Lung (tissue), 12 donors: Measurements from ENCODE around the gene SHISA8. TPM values are rescaled to one million over a fixed set of nuclear protein-coding genes. Genes with fewer than 3 reads are reported as not detected.

Source experiments
- ATAC-seq: fragments of 200-7000 bp; cut with Tn5 transposase; one replicate; pipeline ENCODE4 v1.9.1; 2020; ENCODE audit warnings: moderate number of reproducible peaks; ENCODE audit not compliant: insufficient read depth, low FRiP score
- DNase-seq, 3 donors: peaks; one replicate each; pipeline ENCODE4 v3.0.0-alpha.2; 2013 to 2017
- H3K27ac ChIP-seq, 2 donors: one replicate each; pipeline ENCODE4 v1.5.1; 2013; ENCODE audit warnings: mild to moderate bottlenecking in 2 of 2, moderate library complexity in 2 of 2, control low read depth in 1 of 2, inconsistent platforms in 1 of 2, low read depth in 1 of 2, low read length in 1 of 2
- H3K27me3 ChIP-seq, 3 donors: one replicate each; pipeline ENCODE4 v1.5.1; 2013; ENCODE audit warnings: low read length in 2 of 3; ENCODE audit not compliant: control insufficient read depth in 3 of 3, insufficient read depth in 3 of 3
- H3K36me3 ChIP-seq, 4 donors: one replicate each; pipeline ENCODE4 v1.5.1; 2013; ENCODE audit warnings: low read length in 4 of 4, mild to moderate bottlenecking in 1 of 4, moderate library complexity in 1 of 4; ENCODE audit not compliant: control insufficient read depth in 4 of 4, insufficient read depth in 4 of 4
- H3K4me1 ChIP-seq, 5 donors: one replicate each; pipeline ENCODE4 v1.5.1; 2013; ENCODE audit warnings: low read length in 5 of 5, mild to moderate bottlenecking in 2 of 5, moderate library complexity in 1 of 5; ENCODE audit not compliant: control insufficient read depth in 5 of 5, insufficient read depth in 5 of 5
- H3K4me3 ChIP-seq: one replicate; pipeline ENCODE4 v1.5.1; 2013; ENCODE audit warnings: mild to moderate bottlenecking, control low read depth, moderate library complexity
- H3K9ac ChIP-seq, 2 donors: one replicate each; pipeline ENCODE4 v1.5.1; 2013; ENCODE audit warnings: low read length in 2 of 2, control low read depth in 1 of 2; ENCODE audit not compliant: insufficient read depth in 1 of 2
- H3K9me3 ChIP-seq, 4 donors: one replicate each; pipeline ENCODE4 v1.5.1; 2013; ENCODE audit warnings: low read length in 3 of 4, mild to moderate bottlenecking in 1 of 4, moderate library complexity in 1 of 4; ENCODE audit not compliant: control insufficient read depth in 4 of 4, insufficient read depth in 3 of 4
- CTCF ChIP-seq: IDR thresholded peaks from 2 replicates; pipeline ENCODE4 v1.5.1; 2012; ENCODE audit warnings: mild to moderate bottlenecking; ENCODE audit errors: control extremely low read depth, extremely low read depth
- WGBS, 2 donors: extraction: QIAGEN DNeasy Blood & Tissue Kit; methylation state at CpG; one replicate each; pipeline ENCODE4 v1.1.7; 2013; 5-methylcytosine and 5-hydroxymethylcytosine counted together
- polyA plus RNA-seq, 2 donors: library from polyadenylated mRNA; stranded (reverse); fragments of 200-250 nt; gene quantifications; one replicate each; pipeline ENCODE4 v1.2.1, GENCODE V29; 2013
- total RNA-seq, 2 donors: library from RNA; depleted of rRNA in 1 of 2; stranded (reverse); fragments of >200 nt in 1 of 2; gene quantifications; one replicate each; pipeline ENCODE4 v1.2.1, GENCODE V29; 2014 to 2021
- donor health status: control.
- donor health status: control.
- donor health status: Bipolar disorder and iron deficiency.
- donor health status: healthy.
- donor health status: DM: yes; HTN: yes; CAD: no.

SHISA8 gene
- total and polyA plus RNA-seq, 4 donors = 0.02 to 0.34 TPM; not detected in 2

GRCh38 chr22:41893591-41894375, 21.1 kb downstream of the SHISA8 start:
- WGBS, 2 donors = 88 to 94% methylated on average over 7 of the region's 7 CpGs
- H3K27ac ChIP-seq = peak overlapping the region in 1 of 2 donors; percentile 22
- DNase-seq (no peak), ATAC-seq (no peak)
- H3K9ac ChIP-seq = no peak overlapping the region
- peaks cover 0 to 2% (median 0%) of the 10 kb centered on the region in 4 donors for H3K9me3 ChIP-seq
- H3K4me3 ChIP-seq = no peak overlapping the region
- TF ChIP-seq CTCF = no peak
- H3K36me3 ChIP-seq = peaks cover 12 to 62% (median 27%) of the 10 kb centered on the region in 4 donors
- H3K27me3 ChIP-seq = no peaks in the 10 kb centered on the region
- peaks cover 0 to 10% (median 0%) of the 10 kb centered on the region in 5 donors for H3K4me1 ChIP-seq

GRCh38 chr22:41892721-41893120, 22.2 kb downstream of the SHISA8 start:
- no peaks in the 10 kb centered on the region for H3K27me3 ChIP-seq
- no peak overlapping the region for H3K9ac ChIP-seq
- H3K4me3 ChIP-seq = no peak overlapping the region
- ATAC-seq (no peak), DNase-seq (no peak)
- H3K27ac ChIP-seq = no peak overlapping the region
- TF ChIP-seq CTCF = no peak
- H3K36me3 ChIP-seq = peaks cover 12 to 58% (median 23%) of the 10 kb centered on the region in 4 donors
- peaks cover 0 to 7% (median 0%) of the 10 kb centered on the region in 5 donors for H3K4me1 ChIP-seq
- H3K9me3 ChIP-seq = peaks cover 0 to 2% (median 0%) of the 10 kb centered on the region in 4 donors
- WGBS, 2 donors = 91 to 94% methylated on average over 4 of the region's 4 CpGs

- ATAC-seq (no peak), DNase-seq (no peak)
- no peak for TF ChIP-seq CTCF
- Histone ChIP-seq H3K4me3 (no peak overlapping the region), H3K36me3 (peaks cover 12 to 52% (median 29%) of the 10 kb centered on the region in 4 donors), H3K4me1 (peaks cover 0 to 7% (median 0%) of the 10 kb centered on the region in 5 donors), H3K27ac (peak overlapping the region in 1 of 2 donors; percentile 67), H3K9me3 (peaks cover 0 to 2% (median 0%) of the 10 kb centered on the region in 4 donors), H3K9ac (no peak overlapping the region), H3K27me3 (no peaks in the 10 kb centered on the region)
- WGBS, 2 donors = 97 to 98% methylated on average over 9 of the region's 9 CpGs
These were observed 23.5 kb downstream of the SHISA8 start for GRCh38 chr22:41891407-41891806.
